ENCODE data around the gene PXMP4. TPM values are rescaled to one million over a fixed set of nuclear protein-coding genes. Genes with fewer than 3 reads are reported as not detected.
"Not testable (repeated sequence)": the region's sequence is repeated elsewhere in the genome, so short reads cannot be mapped to it uniquely, and the experiment has no call there.

PXMP4 gene, protein sequence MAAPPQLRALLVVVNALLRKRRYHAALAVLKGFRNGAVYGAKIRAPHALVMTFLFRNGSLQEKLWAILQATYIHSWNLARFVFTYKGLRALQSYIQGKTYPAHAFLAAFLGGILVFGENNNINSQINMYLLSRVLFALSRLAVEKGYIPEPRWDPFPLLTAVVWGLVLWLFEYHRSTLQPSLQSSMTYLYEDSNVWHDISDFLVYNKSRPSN
- 13.0 and 14.7 TPM in 2 replicates for total RNA-seq

GRCh38 chr20:33719989-33720709 lies at the start of gene PXMP4:
TSS of gene PXMP4 (minus strand) at chr20:33720310. CDS start at chr20:33720207, 103 bp downstream.
- intact Hi-C loops (cut with micrococcal nuclease) = loop anchor here (1.0 kb wide), 2 partner anchors 12 to 34 kb away; partner anchors contain the start of gene E2F1

DNA sequence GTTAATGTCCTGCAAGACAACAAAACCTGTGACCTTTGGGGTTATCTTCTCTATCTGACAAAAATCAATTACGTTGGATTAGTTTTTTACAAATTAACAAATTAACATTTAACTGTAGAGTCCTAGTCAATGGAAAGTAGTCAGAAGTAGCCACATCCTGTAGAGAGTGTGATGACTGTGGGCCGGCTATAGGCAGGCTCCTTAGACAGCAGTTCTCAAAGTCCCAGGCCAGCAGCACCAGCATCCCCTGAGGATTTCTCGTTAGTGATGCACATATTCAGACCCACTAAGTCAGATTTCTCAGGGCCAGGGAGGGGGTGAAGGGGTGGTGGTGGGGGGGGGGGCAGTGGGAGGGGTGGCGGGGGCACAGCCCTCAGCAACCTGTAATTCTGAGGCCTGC lies 48.9 kb upstream of the PXMP4 start:
- intact Hi-C loops (cut with micrococcal nuclease) = no loop called here

DNA sequence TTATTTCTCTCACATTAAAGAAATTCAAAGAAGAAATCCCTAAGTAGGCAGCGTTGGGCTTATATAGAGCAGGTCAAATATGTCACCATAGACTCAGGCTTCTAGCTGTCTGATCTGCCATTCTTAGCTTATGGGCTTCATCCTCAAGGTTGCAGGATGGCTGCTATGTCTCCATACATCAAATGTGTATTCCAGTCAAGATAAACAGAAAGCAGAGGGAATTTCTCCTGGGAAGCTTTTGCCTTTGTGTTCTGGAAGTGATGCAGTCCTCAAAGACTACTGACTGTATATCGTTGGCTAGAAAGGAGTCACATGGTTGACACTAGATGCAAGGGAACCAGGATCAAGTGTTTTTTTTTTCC lies 47.6 kb upstream of the PXMP4 start:
- intact Hi-C loops (cut with micrococcal nuclease) = no loop called here

- intact Hi-C loops (cut with micrococcal nuclease) = no loop called here
These were observed 46.6 kb upstream of the PXMP4 start for GRCh38 chr20:33766686-33767085.

DNA sequence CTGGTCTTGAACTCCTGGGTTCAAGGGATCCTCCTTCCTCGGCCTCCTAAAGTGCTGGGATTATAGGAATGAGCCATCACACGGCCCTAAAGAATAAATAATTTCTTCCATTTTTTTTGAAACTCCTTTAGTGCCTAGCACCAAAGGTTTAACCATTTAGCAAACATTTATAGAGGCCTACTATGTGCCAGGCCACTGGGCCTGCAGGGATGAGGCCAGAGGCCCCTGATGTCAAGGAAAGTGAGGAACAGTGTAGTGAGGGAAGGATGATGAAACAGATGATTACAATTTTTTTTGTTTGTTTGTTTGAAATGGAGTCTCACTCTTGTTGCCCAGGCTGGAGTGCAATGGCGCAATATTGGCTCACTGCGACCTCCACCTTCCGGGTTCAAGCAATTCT lies 45.5 kb upstream of the PXMP4 start:
- intact Hi-C loops (cut with micrococcal nuclease) = no loop called here

DNA sequence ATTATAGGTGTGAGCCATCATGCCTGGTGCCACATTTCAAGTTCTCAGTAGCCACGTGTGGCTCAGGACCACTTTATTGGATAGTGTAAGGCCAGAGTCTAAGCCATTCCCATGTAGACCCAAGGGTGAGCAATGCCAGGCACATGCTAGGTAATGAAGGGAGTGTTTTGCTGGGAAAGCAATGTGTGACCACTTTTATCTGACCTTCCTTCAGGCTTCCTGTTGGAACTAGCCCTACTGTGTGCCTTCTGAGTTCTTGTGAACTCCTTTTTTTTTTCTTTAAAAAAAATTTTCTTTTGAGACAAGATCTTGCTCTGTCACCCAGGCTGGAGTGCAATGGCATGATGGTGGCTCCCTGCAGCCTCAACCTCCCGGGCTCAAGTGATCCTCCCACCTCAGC lies 45.0 kb upstream of the PXMP4 start:
- intact Hi-C loops (cut with micrococcal nuclease) = no loop called here

DNA sequence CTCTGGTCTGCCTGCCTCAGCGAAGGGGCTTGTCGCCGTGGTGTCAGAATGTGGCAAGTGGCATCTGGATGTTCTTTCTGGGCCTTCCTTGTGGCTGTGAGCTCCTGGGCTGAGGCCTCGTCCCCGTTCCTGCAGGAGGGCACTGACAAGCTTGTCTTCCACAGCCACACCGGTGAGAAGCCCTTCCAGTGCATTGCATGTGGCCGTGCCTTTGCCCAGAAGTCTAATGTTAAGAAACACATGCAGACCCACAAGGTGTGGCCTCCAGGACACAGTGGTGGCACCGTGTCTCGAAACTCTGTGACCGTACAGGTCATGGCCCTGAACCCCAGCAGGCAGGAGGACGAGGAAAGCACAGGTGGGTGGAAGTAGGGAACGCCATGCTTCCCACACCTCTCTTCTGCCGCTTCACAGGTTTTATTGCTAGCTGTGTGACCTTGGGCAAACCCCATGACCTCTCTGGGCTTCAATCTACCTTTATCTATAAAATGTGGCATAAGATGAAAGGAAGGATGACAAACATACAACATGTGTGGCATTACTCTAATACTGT lies 41.7 kb upstream of the PXMP4 start:
- intact Hi-C loops (cut with micrococcal nuclease) = no loop called here

GRCh38 chr20:33757458-33757857 lies 37.3 kb upstream of the PXMP4 start:
- intact Hi-C loops (cut with micrococcal nuclease) = no loop called here

DNA sequence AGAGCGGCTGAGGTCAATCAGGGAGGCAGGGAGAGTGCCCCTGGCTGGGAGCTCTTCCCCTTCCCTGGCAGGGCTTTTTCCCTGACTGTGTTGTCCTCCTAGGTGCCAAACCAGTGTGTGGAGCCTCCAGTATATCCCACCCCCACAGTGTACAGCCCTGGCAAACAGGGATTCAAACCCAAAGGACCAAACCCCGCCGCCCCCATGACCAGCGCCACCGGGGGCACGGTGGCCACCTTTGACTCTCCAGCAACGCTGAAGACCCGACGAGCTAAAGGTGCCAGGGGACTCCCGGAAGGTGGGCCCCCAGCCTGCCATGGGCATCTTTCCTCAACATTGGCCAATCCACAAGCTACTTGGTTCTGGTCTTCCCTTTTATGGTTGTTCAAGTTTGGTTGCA lies 36.9 kb upstream of the PXMP4 start:
- intact Hi-C loops (cut with micrococcal nuclease) = no loop called here

- intact Hi-C loops (cut with micrococcal nuclease) = not testable (repeated sequence)
These were observed 35.9 kb upstream of the PXMP4 start for GRCh38 chr20:33755936-33756490.

- intact Hi-C loops (cut with micrococcal nuclease) = no loop called here
These were observed 33.7 kb upstream of the PXMP4 start for GRCh38 chr20:33753763-33754162.

- intact Hi-C loops (cut with micrococcal nuclease) = no loop called here
These were observed 33.0 kb upstream of the PXMP4 start for GRCh38 chr20:33753143-33753542.

DNA sequence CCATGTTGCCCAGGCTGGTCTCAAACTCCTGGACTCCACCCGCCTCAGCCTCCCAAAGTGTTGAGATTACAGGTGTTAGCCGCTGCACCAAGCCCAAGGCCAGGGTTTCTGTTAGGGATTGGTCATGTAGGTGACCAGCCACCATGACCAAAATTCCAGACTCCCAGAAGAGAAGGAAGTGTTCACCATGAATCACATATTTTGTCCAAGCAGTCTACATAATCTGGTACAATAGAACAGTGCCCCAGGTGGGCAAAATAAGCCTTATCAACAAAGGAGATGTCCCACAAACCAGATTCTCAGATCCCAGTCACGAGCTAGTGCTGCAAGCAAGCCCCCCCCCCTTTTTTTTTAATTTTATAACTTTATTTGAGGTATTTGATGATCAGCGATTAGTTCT lies 31.7 kb upstream of the PXMP4 start:
- intact Hi-C loops (cut with micrococcal nuclease) = no loop called here

DNA sequence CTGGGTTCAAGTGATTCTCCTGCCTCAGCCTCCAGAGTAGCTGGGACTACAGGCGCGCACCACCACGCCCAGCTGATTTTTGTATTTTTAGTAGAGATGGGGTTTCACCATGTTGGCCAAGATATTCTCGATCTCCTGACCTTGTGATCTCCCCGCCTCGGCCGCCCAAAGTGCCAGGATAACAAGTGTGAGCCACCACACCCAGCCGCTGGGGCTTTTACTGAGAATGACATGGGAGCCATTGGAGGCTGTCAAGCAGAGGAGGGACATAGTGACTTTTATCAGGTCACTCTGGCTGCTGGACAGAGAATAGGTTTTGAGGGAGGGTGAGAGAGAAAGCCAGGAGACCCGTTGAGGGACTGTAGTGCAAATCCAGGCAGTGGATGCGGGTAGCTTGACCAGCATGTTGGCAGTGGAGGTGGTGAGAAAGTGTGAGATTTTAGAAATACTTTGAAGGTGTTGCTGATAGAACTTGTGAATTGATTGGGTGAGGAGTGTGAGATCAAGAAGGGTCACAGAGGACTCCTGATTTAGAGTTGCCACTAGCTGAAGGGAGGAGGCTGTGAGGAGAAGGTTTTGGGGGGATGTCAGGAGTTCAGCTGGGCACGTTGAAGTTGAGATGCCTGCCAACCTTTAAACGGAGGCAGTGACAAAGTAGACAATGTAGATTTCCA lies 26.4 kb upstream of the PXMP4 start:
- intact Hi-C loops (cut with micrococcal nuclease) = no loop called here

GRCh38 chr20:33744773-33745385 lies 24.8 kb upstream of the PXMP4 start:
- intact Hi-C loops (cut with micrococcal nuclease) = no loop called here

- intact Hi-C loops (cut with micrococcal nuclease) = no loop called here
These were observed 24.1 kb upstream of the PXMP4 start for GRCh38 chr20:33744181-33744580.

DNA sequence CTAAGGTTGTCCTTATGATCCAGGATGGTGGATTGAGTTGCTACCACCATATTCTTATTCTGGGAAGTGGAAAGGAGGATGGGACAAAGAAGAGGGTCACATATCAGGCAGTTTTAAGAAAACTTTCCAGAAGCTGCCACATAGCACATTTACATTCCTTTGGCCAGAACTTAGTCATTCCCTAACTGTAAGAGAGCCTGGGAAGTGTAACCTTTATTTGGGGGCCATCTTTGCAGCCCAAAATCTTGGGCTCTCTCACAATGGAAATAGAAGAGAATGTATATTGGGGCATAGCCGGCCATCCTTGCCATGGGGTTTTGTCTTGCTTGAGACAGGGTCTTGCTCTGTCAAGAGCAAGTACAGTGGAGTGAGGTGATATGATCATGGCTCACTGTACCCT lies 20.1 kb upstream of the PXMP4 start:
- intact Hi-C loops (cut with micrococcal nuclease) = no loop called here

GRCh38 chr20:33739493-33739892 lies 19.4 kb upstream of the PXMP4 start:
- intact Hi-C loops (cut with micrococcal nuclease) = no loop called here

DNA sequence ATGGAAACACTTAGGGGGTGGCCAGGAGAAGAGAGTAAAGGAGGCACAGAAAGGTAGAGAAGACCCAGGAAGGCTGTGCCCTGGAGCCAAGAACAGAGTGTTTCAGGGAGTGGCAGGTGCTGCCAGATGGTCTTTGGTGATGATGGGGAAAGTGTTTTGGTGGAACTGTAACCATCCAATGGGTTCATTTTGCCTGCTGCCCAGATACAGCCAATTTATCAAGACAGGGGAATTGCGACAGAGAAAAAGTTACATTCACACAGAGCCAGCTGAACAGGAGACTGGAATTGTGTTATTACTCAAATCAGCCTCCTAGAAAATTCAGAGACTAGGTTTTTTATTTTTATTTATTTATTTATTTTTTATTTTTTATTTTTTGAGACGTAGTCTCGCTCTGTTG lies 16.9 kb upstream of the PXMP4 start:
- intact Hi-C loops (cut with micrococcal nuclease) = no loop called here

- intact Hi-C loops (cut with micrococcal nuclease) = loop anchor here (2.0 to 5.0 kb wide), 4 partner anchors 67 to 292 kb away; partner anchors contain the start of genes ACTL10, RALY and SNTA1
These were observed 13.8 kb upstream of the PXMP4 start for GRCh38 chr20:33733654-33734576.

Measured in T-helper 2 cell treated with Interferon-gamma antibody and Interleukin-4, amounts not matched to agents 100 ng/mL and 5 ng/mL, for 36 hours (primary cell).